ENCODE results near the gene DNAJC30. TPM values are rescaled to one million over a fixed set of nuclear protein-coding genes. Genes with fewer than 3 reads are reported as not detected.
"Not testable (repeated sequence)": the region's sequence is repeated elsewhere in the genome, so short reads cannot be mapped to it uniquely, and the experiment has no call there.

DNAJC30 gene
- total RNA-seq, 1 experiment from 2014 or later = 1.3 TPM

DNA sequence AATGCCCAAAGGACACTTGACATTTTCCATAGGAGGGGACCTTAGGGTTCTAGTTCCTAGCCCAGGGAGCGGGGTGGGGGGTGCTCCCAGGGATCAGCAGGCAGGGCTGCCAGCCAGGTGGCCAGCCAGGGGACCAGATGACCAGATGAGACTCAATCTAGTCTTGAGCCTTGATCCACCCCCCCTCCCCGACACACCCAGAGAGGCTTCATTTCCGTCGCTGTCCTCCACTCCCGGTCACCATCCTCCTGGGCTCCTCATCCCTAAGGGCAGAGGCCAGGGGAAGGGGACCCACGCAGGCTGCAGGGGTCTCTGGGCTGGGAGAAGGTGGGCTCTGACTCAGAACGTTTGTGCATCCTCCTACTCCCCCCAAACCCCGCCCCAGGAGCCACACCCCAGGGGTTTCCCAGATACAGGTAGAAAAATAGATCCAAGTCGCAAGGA is 35.2 kb upstream of the DNAJC30 start:
- Histone ChIP-seq H3K9me3 (replicated peaks) (no peaks in the 10 kb centered on the region), H3K27ac (peak overlapping the region; percentile 16; the same call in 1 of the 2 replicates), H3K4me3 (peak overlapping the region; percentile 89), H3K27me3 (replicated peaks) (no peaks in the 10 kb centered on the region), H3K36me3 (peaks cover 16% of the 10 kb centered on the region), H3K4me1 (replicated peaks) (peaks cover 49% of the 10 kb centered on the region)
- no peak for DNase-seq (ENCODE audit: low read depth in 1 of 2, low spot score in 2 of 2)

DNA sequence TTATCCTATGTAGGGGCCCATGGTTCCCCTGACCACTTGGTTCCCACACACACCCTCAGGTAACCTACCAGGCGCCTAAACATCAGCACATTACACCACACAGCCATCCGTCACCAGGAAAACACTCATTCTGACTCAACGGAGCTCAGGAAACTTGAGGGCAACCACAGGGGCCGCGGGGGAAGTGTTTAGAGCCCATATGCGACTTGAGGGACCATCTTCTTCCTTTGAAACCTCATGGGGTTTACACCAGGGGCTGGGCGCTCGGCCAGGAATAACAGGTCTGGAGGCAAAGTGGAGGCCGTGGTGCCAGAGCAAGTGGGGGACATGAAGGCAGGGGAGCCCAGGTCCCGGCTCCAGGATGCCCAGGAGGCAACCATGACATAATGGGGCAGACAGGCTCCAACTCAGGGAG is 34.7 kb upstream of the DNAJC30 start:
- no peaks in the 10 kb centered on the region for H3K27me3 ChIP-seq (replicated peaks)
- H3K27ac ChIP-seq = peak overlapping the region; percentile 77
- H3K4me1 ChIP-seq (replicated peaks) = peaks cover 49% of the 10 kb centered on the region
- peak overlapping the region; percentile 89 for H3K4me3 ChIP-seq
- H3K9me3 ChIP-seq (replicated peaks) = no peaks in the 10 kb centered on the region
- H3K36me3 ChIP-seq = peaks cover 20% of the 10 kb centered on the region
- DNase-seq (ENCODE audit: low read depth in 1 of 2, low spot score in 2 of 2) = peak; percentile 82 to 88

DNA sequence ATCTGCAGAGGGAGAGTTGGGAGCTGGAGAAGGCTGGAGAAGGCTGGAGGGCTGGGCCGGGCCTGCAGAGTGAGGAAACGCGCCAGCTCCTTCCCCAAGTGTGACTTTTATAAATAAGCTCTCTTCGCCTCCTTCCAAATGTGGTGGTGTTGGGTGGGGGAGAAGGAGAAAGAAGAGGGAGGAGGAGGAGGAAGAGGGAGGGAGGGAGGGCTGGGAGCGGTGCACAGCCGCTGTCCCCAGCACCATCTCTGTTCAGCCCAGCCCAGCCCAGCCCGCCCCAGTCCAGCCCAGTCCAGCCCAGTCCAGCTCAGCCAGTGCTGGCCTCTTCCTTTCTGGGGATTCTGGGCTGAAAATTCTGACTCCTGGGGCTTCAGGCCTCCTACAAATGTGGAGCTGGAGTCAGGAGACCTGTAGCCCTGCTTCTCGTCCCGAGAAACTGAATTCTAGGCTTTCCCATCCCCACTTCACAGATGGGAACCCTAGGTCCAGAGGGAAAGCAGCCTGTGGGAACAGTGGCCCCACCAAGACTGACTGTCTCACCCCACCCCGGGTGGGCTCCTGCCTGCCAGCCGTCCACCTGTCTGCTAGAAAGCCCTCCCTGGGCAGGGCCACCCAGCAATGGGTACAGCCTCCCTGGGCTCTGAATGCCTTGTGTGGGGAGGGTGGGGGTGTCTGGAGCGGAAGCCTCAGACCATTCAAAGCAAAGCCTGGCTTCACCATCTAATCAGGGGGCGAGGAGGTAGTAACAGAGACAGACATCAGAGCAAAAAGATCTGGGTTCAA is 34.0 kb upstream of the DNAJC30 start:
- Histone ChIP-seq H3K36me3 (peaks cover 25% of the 10 kb centered on the region), H3K4me3 (no peak overlapping the region), H3K27me3 (replicated peaks) (no peaks in the 10 kb centered on the region), H3K27ac (peak overlapping the region; percentile 77), H3K4me1 (replicated peaks) (peaks cover 49% of the 10 kb centered on the region), H3K9me3 (replicated peaks) (no peaks in the 10 kb centered on the region)
- DNase-seq (ENCODE audit: low read depth in 1 of 2, low spot score in 2 of 2) = no peak

DNA sequence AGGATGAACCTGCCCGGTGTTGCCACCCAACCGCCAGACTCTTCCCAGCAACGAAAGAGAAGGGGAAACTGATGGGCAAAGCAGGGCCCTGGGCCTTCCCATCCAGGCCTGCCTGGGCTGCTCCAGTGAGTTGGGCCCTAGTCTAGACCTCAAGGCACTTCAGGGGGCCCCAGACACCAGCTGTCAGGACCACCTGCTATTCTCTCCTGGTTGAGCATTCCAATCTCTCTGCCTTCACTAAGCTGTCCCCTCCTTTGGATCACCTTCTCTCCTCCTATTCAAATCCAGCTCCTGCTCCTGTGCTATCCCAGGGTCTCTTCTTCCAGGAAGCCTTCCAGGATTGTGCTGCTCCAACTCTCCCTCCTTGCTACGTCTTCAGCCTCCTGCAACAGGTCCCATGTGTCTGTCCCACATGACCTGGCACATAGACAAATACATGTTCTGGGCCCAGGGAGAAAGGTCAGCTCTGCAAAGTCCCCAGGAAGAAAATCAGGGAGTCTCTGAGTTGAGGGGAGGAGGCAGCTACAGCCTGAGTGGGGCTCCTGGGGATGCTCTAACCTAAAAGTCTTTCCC is 33.2 kb upstream of the DNAJC30 start:
- no peak for DNase-seq (ENCODE audit: low read depth in 1 of 2, low spot score in 2 of 2)
- H3K9me3 ChIP-seq (replicated peaks) = no peaks in the 10 kb centered on the region
- peaks cover 28% of the 10 kb centered on the region for H3K36me3 ChIP-seq
- peaks cover 49% of the 10 kb centered on the region for H3K4me1 ChIP-seq (replicated peaks)
- H3K4me3 ChIP-seq = no peak overlapping the region
- H3K27ac ChIP-seq = no peak overlapping the region; the same call in 1 of the 2 replicates
- no peaks in the 10 kb centered on the region for H3K27me3 ChIP-seq (replicated peaks)

DNA sequence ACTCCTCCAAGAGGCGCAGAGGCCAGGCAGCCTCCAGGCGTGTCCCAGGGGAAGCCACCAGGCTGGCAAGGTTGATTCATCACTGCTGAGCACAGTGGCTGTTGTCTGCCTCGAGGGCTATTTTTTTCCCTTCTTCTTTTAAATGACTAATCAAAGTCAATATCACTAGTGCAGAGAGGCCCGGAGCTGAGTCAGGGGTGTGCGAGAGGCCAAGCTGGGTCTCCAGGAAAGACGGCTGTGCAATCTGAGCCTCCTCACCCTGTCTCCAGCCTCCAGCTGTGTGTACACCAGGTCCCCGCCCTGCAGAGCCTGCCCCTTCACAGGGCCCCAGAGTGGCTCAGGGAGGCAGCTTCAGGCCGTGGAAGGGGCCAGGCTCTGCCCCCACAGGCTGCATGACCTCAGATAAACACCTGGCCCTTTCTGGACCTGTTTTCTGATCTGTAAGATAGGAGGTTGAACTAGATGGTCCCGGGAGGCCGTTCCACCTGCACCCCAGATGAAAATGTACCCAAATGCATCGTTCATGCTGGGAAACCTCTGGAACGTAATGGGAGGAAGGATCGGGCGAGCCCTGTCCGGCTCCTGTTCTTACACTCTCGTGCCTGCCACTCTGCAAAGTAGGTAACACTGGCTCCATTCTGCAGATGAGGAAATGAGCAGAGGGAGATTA is 32.5 kb upstream of the DNAJC30 start:
- peaks cover 28% of the 10 kb centered on the region for H3K36me3 ChIP-seq
- peak; percentile 92 to 95 for DNase-seq (ENCODE audit: low read depth in 1 of 2, low spot score in 2 of 2)
- H3K4me1 ChIP-seq (replicated peaks) = peaks cover 49% of the 10 kb centered on the region
- no peak overlapping the region; the same call in 1 of the 2 replicates for H3K27ac ChIP-seq
- H3K27me3 ChIP-seq (replicated peaks) = no peaks in the 10 kb centered on the region
- H3K4me3 ChIP-seq = no peak overlapping the region
- no peaks in the 10 kb centered on the region for H3K9me3 ChIP-seq (replicated peaks)

DNA sequence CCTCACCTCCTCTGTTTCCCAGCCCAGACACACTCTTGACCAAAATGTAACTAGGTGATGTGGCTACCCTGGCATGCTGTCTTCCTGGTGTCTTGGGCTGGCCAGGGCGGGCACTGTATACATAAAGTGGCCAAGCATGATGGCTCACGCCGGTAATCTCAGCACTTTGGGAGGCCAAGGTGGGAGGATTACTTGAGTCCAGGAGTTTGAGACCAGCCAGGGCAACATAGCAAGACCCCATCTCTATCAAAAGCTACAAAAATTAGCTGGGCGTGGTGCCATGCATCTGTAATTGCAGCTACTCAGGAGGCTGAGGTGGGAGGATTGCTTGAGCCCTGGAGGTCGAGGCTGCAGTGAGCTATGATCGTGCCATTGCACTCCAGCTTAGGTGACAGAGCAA is 30.1 kb upstream of the DNAJC30 start:
- DNase-seq (ENCODE audit: low read depth in 1 of 2, low spot score in 2 of 2); H3K27me3 ChIP-seq (replicated peaks); H3K27ac ChIP-seq; H3K4me3 ChIP-seq; H3K9me3 ChIP-seq (replicated peaks): not testable (repeated sequence)
- Histone ChIP-seq H3K36me3 (peaks cover 37% of the 10 kb centered on the region), H3K4me1 (replicated peaks) (peaks cover 35% of the 10 kb centered on the region)

DNA sequence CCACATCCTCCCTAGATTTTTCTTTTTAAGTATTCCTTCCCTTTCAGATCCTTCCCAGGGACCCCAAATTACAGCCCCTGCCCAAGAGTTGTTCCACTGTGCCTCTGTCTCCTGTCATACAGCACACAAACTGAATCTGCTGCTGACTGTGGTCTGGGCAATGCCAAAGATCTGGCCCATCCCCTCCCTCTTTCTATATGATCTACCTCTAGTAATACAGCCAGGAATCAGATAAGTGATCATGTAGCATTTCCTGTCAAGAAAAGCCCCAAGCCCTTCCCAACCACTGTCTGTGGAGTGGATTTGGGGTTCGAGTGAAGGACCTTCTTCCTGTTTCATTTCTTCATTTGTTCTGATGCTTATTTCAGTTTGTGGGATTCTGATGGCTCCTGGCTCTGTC is 29.5 kb upstream of the DNAJC30 start:
- no peak overlapping the region for H3K27ac ChIP-seq

DNA sequence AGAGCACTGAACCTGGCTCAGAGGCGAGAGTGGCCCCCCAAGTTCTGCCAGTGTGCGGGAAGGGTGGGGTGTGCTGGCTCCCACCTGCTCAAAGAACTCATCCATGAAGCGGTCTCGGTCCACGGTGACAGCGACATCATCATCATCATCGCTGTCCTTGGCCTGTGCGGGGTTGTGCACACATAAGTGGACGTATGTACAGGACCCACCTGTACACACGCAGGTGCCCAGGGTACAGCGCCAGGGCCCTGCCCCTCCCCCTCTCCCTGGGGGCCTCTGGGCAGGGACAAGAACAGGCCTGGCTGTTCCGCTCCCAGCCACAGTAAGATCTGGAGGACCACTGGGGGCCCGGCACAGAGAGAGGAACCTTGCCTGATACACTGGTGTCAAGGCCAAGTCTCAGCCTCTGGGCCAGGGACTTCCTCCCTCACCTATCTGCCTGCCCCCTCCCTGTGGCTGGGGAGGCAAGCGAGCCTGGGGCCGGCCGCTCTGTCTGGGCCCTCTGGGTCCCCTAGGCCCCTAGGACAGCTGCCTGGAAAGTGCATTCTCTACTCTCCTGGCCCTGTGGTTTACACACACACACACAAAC is 25.8 kb upstream of the DNAJC30 start:
- Histone ChIP-seq H3K36me3 (peaks cover 61% of the 10 kb centered on the region), H3K4me3 (no peak overlapping the region), H3K27ac (no peak overlapping the region), H3K27me3 (replicated peaks) (no peaks in the 10 kb centered on the region), H3K4me1 (replicated peaks) (peaks cover 31% of the 10 kb centered on the region), H3K9me3 (replicated peaks) (no peaks in the 10 kb centered on the region)
- no peak for DNase-seq (ENCODE audit: low read depth in 1 of 2, low spot score in 2 of 2)

More for the DNA sequence above, 29.5 kb upstream of the DNAJC30 start:
- H3K4me3 ChIP-seq = no peak overlapping the region
- no peaks in the 10 kb centered on the region for H3K9me3 ChIP-seq (replicated peaks)
- H3K27me3 ChIP-seq (replicated peaks) = no peaks in the 10 kb centered on the region
- peaks cover 29% of the 10 kb centered on the region for H3K4me1 ChIP-seq (replicated peaks)
- peaks cover 38% of the 10 kb centered on the region for H3K36me3 ChIP-seq
- DNase-seq (ENCODE audit: low read depth in 1 of 2, low spot score in 2 of 2) = no peak

DNA sequence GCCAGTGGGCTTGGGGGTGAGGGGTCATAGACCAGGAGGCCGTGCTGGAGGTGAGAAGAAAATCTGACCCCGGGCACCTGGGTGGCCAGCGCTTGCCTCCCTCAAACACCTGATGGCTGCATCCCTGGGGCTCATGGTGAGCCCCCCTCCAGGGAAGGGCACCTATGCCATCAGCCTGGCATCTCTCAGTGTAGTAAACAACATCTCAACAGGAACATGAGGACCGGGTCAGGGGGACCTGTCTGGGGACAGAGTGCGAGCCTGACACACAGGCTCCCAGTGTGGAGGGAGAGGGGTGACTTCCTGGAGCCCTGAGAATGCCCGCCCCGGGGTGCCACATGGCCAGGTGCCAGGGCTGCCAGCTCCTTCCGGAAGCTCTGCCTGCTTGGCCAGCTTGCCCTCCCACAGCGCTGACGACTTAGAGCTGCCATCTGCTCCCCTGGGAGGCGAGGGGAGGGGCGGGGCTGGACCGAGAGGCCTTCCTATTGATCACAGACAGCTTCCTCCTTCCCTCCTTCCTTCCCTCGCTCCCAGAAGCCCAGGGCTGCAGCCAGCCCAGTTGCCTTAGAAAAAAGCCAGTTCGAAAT is 23.9 kb upstream of the DNAJC30 start:
- Histone ChIP-seq H3K9me3 (replicated peaks) (no peaks in the 10 kb centered on the region), H3K4me3 (no peak overlapping the region), H3K27me3 (replicated peaks) (no peaks in the 10 kb centered on the region), H3K4me1 (replicated peaks) (peaks cover 31% of the 10 kb centered on the region), H3K27ac (peak overlapping the region; percentile 77; the same call in 1 of the 2 replicates), H3K36me3 (peaks cover 62% of the 10 kb centered on the region)
- no peak for DNase-seq (ENCODE audit: low read depth in 1 of 2, low spot score in 2 of 2)

DNA sequence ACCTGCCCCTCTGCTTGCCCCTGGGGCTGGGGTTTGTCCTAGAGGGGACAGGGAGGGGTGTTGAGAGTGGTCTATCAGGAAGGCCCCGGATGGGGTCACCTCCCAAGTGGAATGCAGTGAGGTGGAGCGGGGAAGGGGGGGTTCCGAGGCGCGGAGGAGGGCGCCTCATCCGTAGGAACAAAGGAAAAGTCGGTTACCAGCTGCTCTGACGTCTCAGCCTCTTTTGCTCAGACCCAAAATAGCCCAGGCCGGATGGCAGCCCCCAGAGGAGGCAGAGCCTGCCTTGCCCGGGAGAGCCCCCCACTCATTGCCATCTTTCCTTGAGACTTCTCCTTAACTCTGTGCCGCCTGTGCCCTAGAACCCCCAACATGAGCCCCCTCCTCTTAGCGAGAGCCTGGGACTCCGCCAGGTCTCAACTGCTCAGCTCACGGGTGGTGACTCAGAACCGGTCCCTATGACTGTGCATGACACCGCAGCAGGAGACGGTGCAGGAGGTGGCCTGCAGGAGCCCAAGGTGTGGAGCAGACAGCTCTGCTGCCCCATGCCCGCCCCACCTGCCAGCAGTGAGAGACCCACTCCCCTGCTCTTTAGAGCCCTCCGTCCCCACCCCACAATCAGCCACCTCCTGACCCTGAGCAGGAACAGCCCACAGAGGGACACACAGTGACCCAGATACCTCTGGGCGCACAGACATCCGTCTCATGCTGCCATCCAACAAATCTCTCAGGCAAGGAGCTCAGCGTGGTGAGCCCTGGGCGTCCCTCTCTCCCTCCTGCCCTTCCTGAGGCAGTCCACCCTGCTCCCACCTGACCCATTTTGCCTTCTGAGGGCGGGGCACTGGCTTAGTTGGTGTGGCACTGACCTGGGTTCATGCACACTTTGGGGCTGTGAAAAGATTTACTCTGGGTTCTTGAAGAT is 23.1 kb upstream of the DNAJC30 start:
- Histone ChIP-seq H3K9me3 (replicated peaks) (no peaks in the 10 kb centered on the region), H3K4me3 (no peak overlapping the region), H3K4me1 (replicated peaks) (peaks cover 31% of the 10 kb centered on the region), H3K27me3 (replicated peaks) (no peaks in the 10 kb centered on the region), H3K36me3 (peaks cover 67% of the 10 kb centered on the region), H3K27ac (peak overlapping the region; percentile 77)
- DNase-seq (ENCODE audit: low read depth in 1 of 2, low spot score in 2 of 2) = peak in 1 of 2 experiments; percentile 43

DNA sequence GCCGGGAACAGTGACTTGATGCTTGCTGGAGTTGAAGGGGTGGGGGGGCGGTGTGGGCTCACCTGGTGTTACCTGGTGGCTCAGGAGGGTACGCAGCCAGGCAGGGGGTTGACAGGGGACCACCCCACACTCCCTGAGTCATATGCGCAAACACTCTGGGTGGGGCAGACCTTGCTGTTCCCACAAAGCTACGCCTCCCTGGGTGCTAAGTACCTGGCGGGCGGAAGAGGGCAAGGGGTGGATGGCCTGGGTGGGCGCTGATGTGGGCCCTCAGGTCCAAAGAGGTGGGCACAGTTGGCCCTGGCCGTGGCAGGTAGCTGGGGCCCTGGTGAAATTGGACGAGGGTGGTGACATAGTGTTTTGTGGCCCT is 22.3 kb upstream of the DNAJC30 start:
- H3K9me3 ChIP-seq (replicated peaks) = no peaks in the 10 kb centered on the region
- peaks cover 31% of the 10 kb centered on the region for H3K4me1 ChIP-seq (replicated peaks)
- H3K4me3 ChIP-seq = no peak overlapping the region
- H3K36me3 ChIP-seq = peaks cover 75% of the 10 kb centered on the region
- H3K27ac ChIP-seq = peak overlapping the region; percentile 77
- no peaks in the 10 kb centered on the region for H3K27me3 ChIP-seq (replicated peaks)
- no peak for DNase-seq (ENCODE audit: low read depth in 1 of 2, low spot score in 2 of 2)

DNA sequence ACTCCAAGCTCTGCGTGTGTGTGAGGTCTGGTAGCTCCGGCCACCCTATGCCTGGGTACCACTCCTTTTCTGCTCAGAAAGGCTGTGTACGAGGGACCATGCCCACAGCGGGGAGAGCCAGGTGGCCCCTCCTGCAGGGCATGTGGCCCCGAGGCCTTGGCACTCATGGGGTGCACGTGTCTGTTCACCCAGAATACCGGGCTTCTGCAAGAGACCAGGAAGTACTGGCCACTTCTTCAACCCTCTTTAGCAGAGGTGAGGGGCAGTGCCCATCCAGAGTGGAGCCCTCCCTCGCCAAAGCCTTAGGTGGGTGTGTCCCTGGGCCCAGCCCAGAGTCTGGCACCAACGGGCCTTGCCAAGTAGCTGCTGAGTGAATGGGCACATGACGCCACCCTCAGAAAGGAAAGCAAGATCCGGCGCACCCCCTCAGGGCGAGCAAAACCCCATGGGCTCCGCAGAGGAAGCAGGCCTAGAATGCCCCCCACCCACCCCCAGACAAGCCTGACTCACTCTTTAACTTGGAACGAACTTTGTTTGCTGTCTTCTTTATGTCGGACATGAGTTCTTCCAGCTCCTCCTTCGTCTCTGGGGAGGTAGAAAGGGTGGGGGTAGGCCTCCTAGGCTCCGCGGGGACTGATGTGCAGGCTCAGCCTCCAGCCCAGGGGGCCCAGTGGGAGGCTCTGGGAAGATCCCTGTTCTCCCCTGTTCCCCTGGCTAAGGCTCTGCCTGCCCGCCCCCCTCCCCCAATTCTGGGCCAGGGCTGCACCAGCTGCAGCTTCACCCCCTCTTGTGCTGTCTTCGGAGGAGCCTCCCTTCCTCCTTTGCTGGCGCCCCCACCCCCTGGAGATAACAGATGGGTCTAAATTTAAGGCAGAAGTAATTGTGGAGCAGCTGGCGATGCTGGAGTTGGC is 21.6 kb upstream of the DNAJC30 start:
- Histone ChIP-seq H3K27me3 (replicated peaks) (no peaks in the 10 kb centered on the region), H3K9me3 (replicated peaks) (no peaks in the 10 kb centered on the region), H3K27ac (no peak overlapping the region), H3K4me1 (replicated peaks) (peaks cover 31% of the 10 kb centered on the region), H3K36me3 (peaks cover 80% of the 10 kb centered on the region), H3K4me3 (no peak overlapping the region)
- no peak for DNase-seq (ENCODE audit: low read depth in 1 of 2, low spot score in 2 of 2)

Measured in SJSA1 (cell line).